ENCODE data around the gene SMG5.

- TF ChIP-seq, protein P1, sequence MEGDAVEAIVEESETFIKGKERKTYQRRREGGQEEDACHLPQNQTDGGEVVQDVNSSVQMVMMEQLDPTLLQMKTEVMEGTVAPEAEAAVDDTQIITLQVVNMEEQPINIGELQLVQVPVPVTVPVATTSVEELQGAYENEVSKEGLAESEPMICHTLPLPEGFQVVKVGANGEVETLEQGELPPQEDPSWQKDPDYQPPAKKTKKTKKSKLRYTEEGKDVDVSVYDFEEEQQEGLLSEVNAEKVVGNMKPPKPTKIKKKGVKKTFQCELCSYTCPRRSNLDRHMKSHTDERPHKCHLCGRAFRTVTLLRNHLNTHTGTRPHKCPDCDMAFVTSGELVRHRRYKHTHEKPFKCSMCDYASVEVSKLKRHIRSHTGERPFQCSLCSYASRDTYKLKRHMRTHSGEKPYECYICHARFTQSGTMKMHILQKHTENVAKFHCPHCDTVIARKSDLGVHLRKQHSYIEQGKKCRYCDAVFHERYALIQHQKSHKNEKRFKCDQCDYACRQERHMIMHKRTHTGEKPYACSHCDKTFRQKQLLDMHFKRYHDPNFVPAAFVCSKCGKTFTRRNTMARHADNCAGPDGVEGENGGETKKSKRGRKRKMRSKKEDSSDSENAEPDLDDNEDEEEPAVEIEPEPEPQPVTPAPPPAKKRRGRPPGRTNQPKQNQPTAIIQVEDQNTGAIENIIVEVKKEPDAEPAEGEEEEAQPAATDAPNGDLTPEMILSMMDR (IDR thresholded peaks at IDR 0.05), result no peak
- TF ChIP-seq, protein P2, sequence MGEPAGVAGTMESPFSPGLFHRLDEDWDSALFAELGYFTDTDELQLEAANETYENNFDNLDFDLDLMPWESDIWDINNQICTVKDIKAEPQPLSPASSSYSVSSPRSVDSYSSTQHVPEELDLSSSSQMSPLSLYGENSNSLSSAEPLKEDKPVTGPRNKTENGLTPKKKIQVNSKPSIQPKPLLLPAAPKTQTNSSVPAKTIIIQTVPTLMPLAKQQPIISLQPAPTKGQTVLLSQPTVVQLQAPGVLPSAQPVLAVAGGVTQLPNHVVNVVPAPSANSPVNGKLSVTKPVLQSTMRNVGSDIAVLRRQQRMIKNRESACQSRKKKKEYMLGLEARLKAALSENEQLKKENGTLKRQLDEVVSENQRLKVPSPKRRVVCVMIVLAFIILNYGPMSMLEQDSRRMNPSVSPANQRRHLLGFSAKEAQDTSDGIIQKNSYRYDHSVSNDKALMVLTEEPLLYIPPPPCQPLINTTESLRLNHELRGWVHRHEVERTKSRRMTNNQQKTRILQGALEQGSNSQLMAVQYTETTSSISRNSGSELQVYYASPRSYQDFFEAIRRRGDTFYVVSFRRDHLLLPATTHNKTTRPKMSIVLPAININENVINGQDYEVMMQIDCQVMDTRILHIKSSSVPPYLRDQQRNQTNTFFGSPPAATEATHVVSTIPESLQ (CRISPR knock-in tag; IDR thresholded peaks at IDR 0.05), result no peak
- TF ChIP-seq ATF3 (CRISPR knock-in tag; conservative IDR thresholded peaks at IDR 0.05), result no peak
- TF ChIP-seq ZNF423 (CRISPR knock-in tag; IDR thresholded peaks at IDR 0.05), result no peak
- TF ChIP-seq ZNF512 (CRISPR knock-in tag; IDR thresholded peaks at IDR 0.05; ENCODE audit: borderline replicate concordance), result no peak
- TF ChIP-seq TEAD1 (CRISPR knock-in tag; IDR thresholded peaks at IDR 0.05), result no peak
- TF ChIP-seq, protein P3, sequence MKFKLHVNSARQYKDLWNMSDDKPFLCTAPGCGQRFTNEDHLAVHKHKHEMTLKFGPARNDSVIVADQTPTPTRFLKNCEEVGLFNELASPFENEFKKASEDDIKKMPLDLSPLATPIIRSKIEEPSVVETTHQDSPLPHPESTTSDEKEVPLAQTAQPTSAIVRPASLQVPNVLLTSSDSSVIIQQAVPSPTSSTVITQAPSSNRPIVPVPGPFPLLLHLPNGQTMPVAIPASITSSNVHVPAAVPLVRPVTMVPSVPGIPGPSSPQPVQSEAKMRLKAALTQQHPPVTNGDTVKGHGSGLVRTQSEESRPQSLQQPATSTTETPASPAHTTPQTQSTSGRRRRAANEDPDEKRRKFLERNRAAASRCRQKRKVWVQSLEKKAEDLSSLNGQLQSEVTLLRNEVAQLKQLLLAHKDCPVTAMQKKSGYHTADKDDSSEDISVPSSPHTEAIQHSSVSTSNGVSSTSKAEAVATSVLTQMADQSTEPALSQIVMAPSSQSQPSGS (CRISPR knock-in tag; IDR thresholded peaks at IDR 0.05; ENCODE audit: borderline replicate concordance, low read depth), result no peak
- no peak for TF ChIP-seq FOXJ3 (CRISPR knock-in tag; IDR thresholded peaks at IDR 0.05; ENCODE audit: borderline replicate concordance)
- no peak for TF ChIP-seq NR1H2 (CRISPR knock-in tag; IDR thresholded peaks at IDR 0.05)
Observed at GRCh38 chr1:156284757-156285156, 2.1 kb upstream of the SMG5 start.

All from WTC11 (cell line).